HG03469 (cell line): ENCODE measurements around the gene FBLN5.
"Not testable (repeated sequence)": the region's sequence is repeated elsewhere in the genome, so short reads cannot be mapped to it uniquely, and the experiment has no call there.

ENCODE experiments used
- ATAC-seq: cut with Tn5 transposase; IDR thresholded peaks from one replicate; pipeline ENCODE4 v1.9.1; 2021; ENCODE audit warnings: mild to moderate bottlenecking, moderate library complexity, moderate number of reproducible peaks; ENCODE audit not compliant: unreplicated experiment

The FBLN5 gene

DNA sequence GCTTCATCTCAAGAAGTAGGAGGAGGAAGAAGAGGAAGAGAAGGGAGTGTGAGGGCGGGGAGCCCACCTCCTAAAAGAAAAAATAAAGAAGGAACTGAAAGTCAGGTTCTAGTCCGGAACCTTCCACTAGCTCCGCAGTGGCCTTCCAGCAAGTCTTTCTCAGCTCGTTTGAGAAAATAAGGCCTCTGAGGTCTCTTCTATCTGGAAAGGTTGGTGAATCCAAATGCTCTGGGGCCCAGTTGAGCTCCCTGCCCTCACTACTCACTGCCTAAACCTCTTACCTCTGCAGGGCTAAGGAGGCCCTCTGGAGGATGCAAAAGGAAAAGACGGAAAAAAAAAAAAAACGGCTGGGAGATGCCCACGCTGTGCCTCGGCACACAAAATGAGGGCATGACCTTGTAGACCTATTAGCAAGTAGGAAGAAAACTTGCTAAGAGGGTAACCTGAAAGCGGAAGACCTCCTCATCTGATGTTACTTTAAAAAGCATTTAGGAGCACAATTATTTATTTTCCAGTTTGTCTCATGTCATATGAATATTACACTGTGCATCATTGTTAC lies 35.9 kb downstream of the FBLN5 start:
- ATAC-seq = no peak

DNA sequence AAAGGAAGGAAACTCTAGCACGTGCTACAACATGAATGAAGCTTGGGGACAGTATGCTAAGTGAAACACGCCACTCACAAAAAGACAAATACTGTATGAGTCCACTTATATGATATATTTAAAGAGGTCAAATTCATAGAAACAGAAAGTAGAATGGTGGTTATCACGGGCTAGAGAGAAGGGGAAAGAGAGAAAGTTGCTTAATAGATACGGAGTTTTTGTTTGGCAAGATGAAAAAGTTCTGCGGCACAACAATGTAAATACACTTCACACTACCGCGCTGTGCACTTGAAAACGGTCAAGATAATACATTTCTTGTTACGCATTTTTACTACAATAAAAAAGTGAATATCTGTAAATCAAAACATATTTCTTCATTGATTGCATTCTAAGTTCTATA lies 37.3 kb downstream of the FBLN5 start:
- ATAC-seq = no peak

DNA sequence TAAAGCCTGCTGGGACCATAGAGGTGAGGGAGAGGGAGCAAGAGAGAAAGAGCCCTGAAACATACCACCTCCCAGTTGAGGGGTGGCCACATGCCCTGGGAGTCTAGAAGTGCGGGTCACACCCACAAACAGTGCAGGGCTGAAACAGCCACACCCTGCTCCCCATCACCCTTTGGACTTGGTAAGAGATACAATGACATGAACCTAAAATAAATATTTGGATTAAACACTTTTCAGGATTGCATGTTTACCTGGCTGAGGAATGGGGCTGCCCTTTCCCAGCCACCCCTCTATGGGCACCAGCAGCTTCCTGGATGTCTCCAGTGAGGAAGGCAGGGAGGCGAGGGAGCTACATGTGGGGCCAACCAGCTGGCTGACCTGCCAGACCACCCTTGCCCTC lies 41.1 kb downstream of the FBLN5 start:
- no peak for ATAC-seq

DNA sequence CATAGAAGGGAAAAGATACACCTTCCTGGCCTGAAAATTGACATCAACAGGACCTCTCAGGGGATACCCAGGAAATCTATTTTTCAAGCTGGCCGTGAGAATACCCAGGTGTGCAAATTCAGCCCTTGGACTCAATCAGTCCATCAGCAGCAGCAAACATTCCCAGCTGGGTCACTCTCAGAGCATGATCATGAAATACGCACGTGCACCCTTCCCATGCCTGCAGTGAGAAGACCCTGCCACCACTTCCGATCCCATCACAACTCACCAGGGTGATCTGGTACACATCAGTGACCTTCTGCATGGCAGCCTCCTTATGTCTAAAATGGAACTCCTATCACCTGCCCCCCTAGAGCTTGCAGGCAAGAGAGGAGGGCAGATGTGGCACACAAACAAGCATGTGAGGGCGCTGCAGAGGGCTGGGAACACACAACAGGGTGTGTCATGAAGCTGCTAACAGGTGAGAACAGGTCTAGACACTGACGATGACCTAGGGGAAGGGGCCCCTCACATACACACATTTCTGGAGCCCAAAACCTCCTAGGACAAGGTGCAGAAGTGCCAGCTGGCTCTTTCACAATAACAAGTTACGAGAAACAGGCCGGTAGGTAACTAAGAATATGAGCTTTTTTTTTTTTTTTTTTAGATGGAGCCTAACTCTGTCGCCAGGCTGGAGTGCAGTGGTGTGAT lies 42.4 kb downstream of the FBLN5 start:
- ATAC-seq = no peak

DNA sequence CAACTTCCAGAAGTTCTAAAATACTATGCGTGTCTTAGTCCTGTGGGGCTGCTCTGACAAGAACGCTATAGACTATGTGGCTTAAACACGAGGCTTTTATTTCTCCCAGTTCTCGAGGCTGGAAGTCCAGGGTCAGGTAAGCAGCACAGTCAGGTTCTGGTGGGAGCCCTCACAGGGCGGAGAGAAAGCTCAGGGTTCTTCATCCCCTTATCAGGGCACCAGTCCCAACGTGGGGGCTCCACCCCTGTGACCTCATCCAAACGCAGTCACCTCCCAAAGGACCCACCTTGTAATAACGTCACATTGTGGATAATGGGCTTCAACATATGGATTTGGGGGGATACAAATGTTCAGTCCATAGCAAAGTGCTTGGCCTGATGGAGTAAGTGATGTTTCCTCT lies 43.0 kb downstream of the FBLN5 start:
- no peak for ATAC-seq

DNA sequence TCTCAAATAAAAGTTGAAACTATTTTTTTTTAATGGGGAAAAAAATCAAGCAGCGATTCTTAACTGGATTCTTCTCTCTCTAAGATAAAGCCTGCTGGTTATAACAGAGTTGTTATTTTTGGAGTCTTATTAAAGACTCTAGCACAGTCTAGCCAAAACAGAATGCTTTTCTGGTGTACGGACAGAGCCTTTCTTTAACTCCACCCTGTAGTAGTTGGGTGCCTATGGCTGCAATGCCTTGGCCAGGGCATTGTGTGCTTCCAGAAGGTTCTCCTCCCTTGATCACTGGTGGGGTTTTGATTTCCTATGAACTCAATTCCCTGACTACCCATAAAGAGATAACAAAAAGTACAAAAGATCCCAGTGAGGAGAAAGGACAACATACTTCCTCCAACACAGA lies 44.4 kb downstream of the FBLN5 start:
- no peak for ATAC-seq

DNA sequence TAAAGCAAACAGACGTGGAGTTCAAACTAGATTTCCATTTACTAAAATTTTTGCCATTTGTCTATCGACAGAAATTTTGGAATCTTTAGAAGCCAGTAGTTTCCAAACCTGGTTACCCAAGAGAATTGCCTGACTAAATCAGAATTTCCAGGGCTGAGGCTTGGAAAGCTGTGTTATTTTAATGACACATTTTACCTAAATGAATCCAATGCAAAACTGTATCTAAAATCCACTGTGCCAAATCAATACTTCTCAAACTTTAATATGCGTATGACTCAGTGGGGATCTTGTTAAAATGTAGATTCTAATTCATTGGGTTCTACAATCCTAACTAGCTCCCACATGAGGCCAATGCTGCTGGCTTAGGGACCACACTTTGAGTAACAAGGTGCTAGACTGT lies 45.2 kb downstream of the FBLN5 start:
- ATAC-seq = no peak

DNA sequence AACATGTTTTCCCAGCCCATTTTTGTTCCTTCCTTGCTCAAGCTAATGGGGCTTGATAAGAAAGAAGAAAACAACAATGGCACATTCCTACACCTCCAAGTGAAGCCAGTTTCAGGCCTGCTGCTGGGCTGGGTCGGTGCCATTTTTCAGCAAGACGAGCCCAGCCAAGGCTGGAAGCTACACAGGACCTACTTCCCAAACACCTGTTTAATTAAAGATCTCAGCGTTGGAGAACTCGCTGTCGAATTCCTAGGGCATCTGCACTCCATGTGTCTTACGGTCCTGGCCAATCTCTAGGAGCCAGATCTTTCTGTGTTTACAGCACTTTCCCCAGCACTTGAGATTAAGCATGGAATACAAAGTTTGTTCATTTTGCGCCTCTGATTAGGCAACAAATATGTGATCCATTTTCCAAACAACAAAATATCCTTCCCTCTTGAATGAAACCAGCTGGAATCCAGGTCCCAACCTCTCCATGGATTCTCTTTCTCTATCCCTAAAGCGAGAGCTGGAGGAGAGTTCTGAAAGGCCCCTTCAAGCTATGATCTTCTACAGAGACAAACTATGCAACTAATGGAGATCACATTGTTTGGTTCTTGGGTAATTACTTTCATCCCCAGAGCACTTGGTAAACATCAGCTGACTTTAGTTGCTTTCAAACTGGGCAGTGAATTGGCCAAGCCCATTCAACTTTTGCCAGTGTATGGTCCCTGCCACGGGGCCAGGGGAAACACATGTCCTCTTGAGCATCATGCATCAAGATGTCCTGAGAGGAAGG lies 45.9 kb downstream of the FBLN5 start:
- ATAC-seq = no peak

DNA sequence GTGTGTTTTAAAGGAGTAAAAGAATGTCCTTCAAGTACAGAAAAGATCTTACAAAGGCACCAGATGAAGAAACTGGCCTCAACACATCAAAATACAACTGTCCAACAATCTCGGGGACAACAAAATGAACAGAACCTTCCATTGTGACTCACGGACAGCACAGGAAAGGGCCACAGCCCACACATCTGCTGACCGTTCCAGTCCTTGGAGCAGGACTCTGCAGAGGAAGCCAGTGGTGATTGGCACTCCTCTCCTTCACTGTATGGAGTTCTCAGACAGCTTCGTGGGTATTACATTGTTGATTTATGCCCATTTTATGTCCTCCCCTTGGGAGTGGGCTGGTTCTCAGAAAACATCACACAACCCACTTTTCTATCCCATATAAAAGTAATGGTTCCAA lies 47.7 kb downstream of the FBLN5 start:
- ATAC-seq = no peak

DNA sequence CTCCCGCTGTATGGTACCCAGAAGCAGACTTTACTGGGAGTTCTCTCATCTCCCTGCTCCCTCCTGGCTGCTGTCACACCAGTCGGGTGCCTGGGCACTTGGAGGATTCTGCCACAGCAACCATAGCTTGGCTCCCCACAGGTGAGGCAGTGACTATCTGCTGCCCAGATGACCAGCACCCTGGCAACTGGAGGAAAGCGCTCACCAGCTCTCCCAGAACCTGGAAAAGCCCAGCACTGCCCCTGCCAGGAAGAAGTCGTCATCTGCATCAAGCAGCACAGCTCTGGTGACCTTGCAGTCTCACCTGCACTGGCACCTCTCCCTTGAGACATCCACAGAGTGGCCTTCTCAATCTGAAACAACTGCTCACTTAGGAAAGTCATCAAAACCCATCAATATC lies 48.3 kb downstream of the FBLN5 start:
- ATAC-seq = no peak

DNA sequence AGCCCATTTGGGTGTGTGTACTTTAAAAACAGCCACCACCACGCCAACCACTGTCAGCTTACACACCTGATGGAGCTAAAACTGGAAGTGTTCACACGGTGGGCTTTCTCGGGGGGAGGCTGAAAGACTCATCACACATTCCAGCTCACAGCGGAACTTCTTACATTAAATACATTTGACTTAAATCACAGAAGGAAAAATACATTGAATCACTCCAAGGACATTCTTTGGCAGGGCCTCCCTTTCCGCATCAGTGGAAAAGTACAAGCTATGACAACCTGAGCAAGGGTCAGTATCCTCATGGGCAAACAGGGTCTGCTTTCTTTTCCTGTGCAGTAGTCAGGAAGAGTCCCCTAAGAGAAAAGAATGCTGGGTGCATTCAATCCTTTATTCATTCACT lies 49.1 kb downstream of the FBLN5 start:
- no peak for ATAC-seq

DNA sequence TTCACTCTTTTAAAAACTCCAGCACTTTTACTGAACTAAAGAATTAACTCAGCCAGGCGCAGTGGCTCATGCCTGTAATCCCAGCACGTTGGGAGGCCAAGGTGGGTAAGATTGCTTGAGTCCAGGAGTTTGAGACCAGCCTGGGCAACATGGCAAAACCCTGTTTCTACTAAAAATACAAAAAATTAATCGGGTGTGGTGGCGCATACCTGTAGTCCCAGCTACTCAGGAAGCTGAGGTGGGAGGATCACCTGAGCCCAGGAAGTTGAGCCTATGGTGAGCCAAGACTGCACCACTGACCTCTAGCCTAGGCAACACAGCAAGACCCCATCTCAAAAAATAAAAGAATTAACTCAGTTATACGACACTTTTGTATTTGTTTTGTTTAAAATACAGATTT lies 49.8 kb downstream of the FBLN5 start:
- ATAC-seq = not testable (repeated sequence)

DNA sequence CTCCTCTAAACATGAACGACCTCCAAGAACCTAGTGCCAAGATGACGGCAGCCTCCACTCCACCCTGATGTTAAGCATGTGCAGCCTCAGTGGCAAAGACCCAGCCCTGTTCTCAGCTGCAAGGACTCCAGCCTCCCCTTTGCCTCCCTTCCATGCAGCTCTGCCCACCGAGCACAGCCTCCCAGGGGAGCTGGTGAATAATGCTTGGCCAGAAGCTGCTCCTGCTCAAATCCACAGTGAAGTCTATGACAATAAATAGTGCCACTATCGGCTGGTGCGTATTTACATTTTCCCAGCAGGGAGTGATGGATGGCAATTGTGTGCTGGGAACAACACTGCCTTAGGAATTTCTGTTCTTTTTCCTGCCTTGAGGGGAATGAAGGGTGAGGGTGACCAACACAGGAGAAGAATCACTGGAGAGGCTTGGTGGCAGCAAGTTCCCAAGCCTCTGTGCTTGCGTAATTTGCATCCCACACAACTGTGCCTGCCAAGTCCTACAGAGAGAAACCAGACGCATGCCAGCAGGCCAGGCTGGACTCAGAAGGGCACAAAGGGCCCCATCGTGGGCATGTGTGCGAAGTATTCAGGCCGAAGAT lies 50.3 kb downstream of the FBLN5 start:
- no peak for ATAC-seq

DNA sequence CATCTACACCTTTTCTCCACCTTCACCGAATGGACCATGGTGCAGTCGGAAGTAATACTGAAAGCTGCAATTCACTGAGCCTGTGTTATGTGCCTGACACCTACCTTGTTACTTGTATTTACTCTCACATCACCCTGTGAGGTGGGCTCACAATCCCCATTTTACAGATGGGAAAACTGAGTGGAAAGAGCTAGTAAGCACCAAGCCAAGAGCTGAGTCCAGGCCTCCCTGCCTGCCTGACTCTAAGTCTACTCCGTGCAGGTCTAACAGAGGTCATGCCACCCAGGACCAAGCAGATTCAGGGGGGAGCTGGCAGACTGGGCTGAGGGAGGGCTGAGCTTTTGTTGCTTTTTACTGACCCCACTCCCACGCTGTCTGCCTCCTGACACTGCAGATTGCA lies 51.1 kb downstream of the FBLN5 start:
- ATAC-seq = no peak

DNA sequence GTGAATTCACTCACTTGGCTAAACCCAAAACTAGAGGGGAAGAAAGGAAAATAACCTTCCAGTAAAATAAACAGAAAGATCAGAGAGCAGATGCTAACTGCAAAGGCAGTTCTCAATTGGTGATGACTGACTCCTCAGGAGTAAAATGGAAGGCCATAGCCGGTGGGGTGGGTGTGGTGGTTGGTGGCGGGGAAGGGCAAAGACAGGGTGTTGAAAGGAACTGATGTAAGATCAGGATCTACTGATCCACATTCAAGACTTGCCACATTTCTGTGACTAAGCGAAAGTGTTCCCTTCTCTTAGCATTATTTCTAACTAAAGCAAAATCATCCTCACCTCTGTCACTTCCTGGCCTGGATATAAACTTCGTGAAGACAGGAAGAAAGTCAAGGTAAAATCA lies 53.8 kb downstream of the FBLN5 start:
- ATAC-seq = no peak

DNA sequence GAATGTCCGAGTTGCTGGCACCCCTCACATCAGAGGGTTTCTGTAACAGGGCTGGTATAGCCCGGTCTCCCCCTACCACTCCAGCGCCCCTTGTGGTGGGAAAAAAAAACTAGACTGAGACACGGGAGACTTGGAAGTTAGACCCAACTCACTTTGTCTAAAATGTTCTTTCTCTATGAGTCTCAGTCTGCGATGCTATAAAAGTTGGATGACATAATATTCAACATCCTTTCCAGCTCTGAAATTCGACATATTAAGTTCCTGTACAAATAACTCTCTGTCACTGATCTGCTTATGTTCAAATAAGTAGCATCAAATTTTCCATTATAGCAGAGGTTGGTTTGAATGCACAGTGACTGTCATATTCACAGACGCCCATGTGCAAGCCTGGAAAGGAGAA lies 54.5 kb downstream of the FBLN5 start:
- ATAC-seq = no peak

DNA sequence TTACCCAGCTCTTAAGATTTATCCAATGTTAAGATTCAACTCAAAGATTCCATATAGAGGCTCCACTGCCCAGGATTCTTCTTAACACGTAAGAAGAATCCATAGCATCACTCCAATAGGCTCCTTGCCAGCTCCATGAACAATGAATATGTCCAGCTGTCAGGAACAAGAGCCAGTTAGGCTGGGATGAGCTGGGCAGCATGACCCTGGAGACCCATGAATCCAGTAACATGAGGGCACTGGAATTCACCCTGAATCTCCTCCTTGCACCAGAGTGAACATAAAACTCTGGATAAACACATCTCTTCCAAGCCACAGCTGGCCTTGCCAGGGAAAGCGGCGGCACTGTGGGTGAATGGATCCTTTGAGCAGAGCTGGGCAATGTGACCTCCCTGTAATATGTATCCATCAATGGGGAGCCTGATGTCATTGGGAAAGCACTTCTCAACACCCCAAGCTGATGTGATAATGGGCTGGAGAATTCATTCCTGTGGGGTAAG lies 55.7 kb downstream of the FBLN5 start:
- ATAC-seq = no peak

DNA sequence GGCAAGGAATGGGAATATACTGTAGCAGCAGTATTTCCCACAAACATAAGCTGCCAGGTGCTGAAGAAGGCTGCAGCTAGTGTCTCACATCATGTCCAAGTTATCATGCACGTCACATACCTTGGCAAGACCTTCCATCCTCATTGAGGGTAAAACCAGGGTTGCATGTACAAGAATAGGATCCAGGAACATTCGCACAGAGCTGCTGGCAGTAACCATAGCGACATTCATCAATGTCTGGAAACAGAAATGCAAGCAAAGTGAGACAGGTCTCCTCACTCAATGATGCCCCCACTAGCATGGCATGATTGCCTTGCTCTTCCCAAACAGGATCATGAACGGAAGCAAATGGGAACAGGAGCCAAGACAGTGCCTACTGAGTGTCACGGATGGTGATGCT lies 56.4 kb downstream of the FBLN5 start:
- no peak for ATAC-seq

DNA sequence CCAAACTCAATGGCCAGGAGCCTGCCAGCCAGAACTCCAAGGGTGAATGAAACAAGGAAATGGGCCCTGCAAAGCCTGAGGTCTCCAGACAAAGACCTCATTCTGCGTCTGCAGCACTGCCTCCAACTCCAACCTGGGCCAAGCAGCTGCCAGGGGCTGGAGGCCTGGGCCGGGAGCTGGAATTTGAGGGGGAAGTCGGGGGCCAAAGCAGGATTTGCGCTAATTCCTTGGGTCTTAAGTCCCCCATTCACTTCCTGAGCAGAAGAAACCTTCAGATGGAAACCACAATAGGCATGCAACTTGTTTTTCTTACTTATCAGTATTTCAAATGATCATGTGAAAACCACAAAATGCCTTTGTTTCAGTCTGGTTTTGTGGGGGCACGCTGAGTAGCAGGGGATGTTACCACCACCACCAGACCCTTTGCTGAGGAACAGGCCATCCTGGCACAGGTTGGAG lies 57.2 kb downstream of the FBLN5 start:
- ATAC-seq = no peak

DNA sequence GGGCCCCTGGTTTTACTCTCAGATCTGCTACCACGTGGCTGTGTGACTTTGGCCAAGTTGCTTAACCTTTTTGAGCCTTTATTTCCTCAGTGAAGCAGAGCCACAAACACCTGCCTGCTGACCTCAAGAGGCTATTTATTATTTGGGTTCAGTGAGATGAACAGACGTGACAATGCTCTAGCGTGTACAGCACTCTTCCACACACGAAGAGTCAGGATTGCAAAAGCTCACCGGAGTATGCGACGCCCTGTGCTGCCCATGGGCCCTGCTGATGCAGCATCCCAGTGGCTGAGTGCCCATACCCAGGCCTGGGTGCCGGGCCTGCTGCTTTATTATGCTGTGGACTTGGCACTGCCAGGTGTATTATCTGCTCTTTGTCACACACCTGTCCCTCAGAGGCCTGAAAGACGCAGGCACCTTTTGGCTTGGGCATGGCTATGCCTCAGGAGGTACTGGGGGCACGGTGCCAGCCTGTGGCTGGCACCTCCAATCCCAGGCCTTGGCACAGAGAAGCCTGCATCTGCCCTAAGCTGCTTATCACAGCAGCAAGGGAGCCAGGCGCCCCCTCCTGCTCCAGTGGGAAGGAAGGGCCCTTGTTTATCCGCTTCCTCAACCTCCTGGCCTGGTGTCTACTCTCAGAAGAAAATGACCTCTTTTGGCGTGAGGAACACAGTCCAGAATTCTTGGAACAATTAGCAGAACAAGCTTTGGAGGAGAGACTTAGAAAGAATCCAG lies 57.9 kb downstream of the FBLN5 start:
- no peak for ATAC-seq
